ENCODE data around the gene SSBP3.

Gene SSBP3

GRCh38 chr1:54204199-54204598 is 202.0 kb downstream of the SSBP3 start:
- TF ChIP-seq CTCF (IDR thresholded peaks at IDR 0.05; ENCODE audit: insufficient read depth, missing control alignments): no peak
- no peak for FAIRE-seq
- DNase-seq (ENCODE audit: insufficient read length, low spot score): no peak

GRCh38 chr1:54200519-54200997 is 205.6 kb downstream of the SSBP3 start:
- TF ChIP-seq CTCF (IDR thresholded peaks at IDR 0.05; ENCODE audit: insufficient read depth, missing control alignments): no peak
- FAIRE-seq (no peak), DNase-seq (ENCODE audit: insufficient read length, low spot score) (no peak)

GRCh38 chr1:54199765-54200518 is 206.3 kb downstream of the SSBP3 start, which contains the start of the genes CYB5RL and MRPL37:
CYB5RL (minus strand) TSS chr1:54200030; CDS start chr1:54195616, 4,414 bp downstream.
MRPL37 (plus strand) TSS chr1:54200167; CDS start chr1:54200244, 77 bp downstream.
- TF ChIP-seq CTCF (IDR thresholded peaks at IDR 0.05; ENCODE audit: insufficient read depth, missing control alignments): no peak
- DNase-seq (ENCODE audit: insufficient read length, low spot score) (peak; percentile 98), FAIRE-seq (no peak)

GRCh38 chr1:54199151-54199764 is 206.9 kb downstream of the SSBP3 start:
- DNase-seq (ENCODE audit: insufficient read length, low spot score) (no peak), FAIRE-seq (no peak)
- TF ChIP-seq CTCF (IDR thresholded peaks at IDR 0.05; ENCODE audit: insufficient read depth, missing control alignments): no peak

- FAIRE-seq: no peak
- DNase-seq (ENCODE audit: insufficient read length, low spot score): no peak
- no peak for TF ChIP-seq CTCF (IDR thresholded peaks at IDR 0.05; ENCODE audit: insufficient read depth, missing control alignments)
These were observed 212.7 kb downstream of the SSBP3 start for GRCh38 chr1:54193453-54193852.

GRCh38 chr1:54191525-54191924 is 214.7 kb downstream of the SSBP3 start:
- no peak for FAIRE-seq
- no peak for TF ChIP-seq CTCF (IDR thresholded peaks at IDR 0.05; ENCODE audit: insufficient read depth, missing control alignments)
- no peak for DNase-seq (ENCODE audit: insufficient read length, low spot score)

GRCh38 chr1:54190526-54190925 is 215.7 kb downstream of the SSBP3 start:
- DNase-seq (ENCODE audit: insufficient read length, low spot score): no peak
- FAIRE-seq: no peak
- TF ChIP-seq CTCF (IDR thresholded peaks at IDR 0.05; ENCODE audit: insufficient read depth, missing control alignments): no peak

Data from D721Med (cell line).